Measurements from ENCODE around the gene TUBB3.
A peak's percentile ranks its signal among the peaks of the same experiment; 100 is the strongest.

DNA sequence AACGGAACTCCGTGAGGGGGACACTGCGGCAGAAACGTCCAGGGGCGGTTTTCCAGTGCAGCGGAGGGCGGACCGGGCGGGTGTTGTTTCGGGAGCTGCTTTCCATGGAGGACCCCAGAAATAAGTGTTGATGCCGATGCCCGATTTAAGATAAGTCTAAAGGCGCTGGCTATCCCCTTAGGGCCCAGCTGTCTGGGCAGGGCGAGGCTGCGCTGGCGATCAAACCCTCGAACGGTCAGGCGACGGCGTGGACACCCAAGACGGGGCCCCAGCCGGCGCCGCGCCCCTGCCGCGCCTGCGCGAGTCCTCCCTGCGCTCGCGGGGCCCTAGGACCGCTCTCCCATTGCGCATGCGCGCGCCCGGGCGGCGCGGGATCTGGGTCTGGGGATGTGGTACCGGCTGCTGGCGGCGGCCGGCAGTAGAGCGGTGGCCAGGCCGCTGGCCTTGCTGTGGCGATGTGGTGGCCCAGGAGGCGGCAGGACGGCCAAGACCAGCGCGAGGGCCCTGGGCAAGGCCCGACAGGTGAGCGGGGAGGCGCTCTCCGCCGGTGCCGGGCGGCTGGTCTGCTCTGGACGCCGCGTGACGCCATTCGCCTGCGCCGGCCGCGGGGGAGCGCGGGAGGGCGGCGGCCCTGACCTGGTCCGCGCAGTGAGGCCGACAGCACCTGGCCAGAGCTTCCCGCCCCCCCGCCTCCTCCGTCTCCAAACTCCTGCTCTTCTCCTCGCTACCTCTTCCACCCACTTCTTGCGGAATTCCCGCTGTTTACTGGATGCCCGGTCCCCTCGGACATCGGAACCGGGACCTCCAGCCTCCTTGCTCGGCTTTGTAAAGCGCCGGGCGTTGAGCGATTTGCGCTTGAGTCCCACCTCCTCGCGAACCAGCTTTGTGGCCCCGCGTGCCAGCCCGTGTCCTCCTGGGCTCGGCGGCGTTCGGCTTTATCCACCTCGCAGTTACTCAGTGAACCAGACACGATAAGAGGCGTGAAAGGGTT is 49.4 kb downstream of the TUBB3 start:
- TF ChIP-seq EP300 (IDR thresholded peaks at IDR 0.05; ENCODE audit: borderline replicate concordance in 1 of 2, low read depth in 2 of 2, low read length in 2 of 2) = no peak
- TF ChIP-seq, protein P1, sequence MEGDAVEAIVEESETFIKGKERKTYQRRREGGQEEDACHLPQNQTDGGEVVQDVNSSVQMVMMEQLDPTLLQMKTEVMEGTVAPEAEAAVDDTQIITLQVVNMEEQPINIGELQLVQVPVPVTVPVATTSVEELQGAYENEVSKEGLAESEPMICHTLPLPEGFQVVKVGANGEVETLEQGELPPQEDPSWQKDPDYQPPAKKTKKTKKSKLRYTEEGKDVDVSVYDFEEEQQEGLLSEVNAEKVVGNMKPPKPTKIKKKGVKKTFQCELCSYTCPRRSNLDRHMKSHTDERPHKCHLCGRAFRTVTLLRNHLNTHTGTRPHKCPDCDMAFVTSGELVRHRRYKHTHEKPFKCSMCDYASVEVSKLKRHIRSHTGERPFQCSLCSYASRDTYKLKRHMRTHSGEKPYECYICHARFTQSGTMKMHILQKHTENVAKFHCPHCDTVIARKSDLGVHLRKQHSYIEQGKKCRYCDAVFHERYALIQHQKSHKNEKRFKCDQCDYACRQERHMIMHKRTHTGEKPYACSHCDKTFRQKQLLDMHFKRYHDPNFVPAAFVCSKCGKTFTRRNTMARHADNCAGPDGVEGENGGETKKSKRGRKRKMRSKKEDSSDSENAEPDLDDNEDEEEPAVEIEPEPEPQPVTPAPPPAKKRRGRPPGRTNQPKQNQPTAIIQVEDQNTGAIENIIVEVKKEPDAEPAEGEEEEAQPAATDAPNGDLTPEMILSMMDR (IDR thresholded peaks at IDR 0.05; ENCODE audit: control extremely low read depth in 1 of 3, insufficient read depth in 1 of 3, low read depth in 1 of 3, low read length in 3 of 3) = no peak
- TF ChIP-seq EZH2 (IDR thresholded peaks at IDR 0.05; ENCODE audit: low read depth, low read length, severe bottlenecking) = no peak
- peak; percentile 81 to 98 for TF ChIP-seq POLR2A (IDR thresholded peaks at IDR 0.05; ENCODE audit: control extremely low read depth in 1 of 2, low read depth in 2 of 2, low read length in 2 of 2)
- peak; percentile 88 for TF ChIP-seq TAF1 (IDR thresholded peaks at IDR 0.05; ENCODE audit: low read depth, low read length)
- peak; percentile 89 for TF ChIP-seq RBBP5 (IDR thresholded peaks at IDR 0.05; ENCODE audit: borderline replicate concordance, low read depth, low read length)
- TF ChIP-seq, protein P2, sequence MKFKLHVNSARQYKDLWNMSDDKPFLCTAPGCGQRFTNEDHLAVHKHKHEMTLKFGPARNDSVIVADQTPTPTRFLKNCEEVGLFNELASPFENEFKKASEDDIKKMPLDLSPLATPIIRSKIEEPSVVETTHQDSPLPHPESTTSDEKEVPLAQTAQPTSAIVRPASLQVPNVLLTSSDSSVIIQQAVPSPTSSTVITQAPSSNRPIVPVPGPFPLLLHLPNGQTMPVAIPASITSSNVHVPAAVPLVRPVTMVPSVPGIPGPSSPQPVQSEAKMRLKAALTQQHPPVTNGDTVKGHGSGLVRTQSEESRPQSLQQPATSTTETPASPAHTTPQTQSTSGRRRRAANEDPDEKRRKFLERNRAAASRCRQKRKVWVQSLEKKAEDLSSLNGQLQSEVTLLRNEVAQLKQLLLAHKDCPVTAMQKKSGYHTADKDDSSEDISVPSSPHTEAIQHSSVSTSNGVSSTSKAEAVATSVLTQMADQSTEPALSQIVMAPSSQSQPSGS (IDR thresholded peaks at IDR 0.05; ENCODE audit: low read length) = 0 out of 2 replicates have a peak, but pooled peaks have one; percentile 50
- peak; percentile 91 for TF ChIP-seq POLR2AphosphoS5 (IDR thresholded peaks at IDR 0.05; ENCODE audit: low read depth, low read length)
- TF ChIP-seq NRF1 (IDR thresholded peaks at IDR 0.05; ENCODE audit: low read depth, low read length) = peak; percentile 98
- TF ChIP-seq SP1 (IDR thresholded peaks at IDR 0.05; ENCODE audit: low read depth, low read length) = no peak
- no peak for TF ChIP-seq RAD21 (IDR thresholded peaks at IDR 0.05 in 1 of 2, conservative IDR thresholded peaks at IDR 0.05 in 1 of 2; ENCODE audit: low read depth in 2 of 2, low read length in 2 of 2)
- TF ChIP-seq TCF12 (IDR thresholded peaks at IDR 0.05; ENCODE audit: low read depth, low read length) = 0 out of 2 replicates have a peak, but pooled peaks have one; percentile 21
